ENCODE results near the gene TEKTIP1.
A peak's percentile ranks its signal among the peaks of the same experiment; 100 is the strongest.

The TEKTIP1 gene

DNA sequence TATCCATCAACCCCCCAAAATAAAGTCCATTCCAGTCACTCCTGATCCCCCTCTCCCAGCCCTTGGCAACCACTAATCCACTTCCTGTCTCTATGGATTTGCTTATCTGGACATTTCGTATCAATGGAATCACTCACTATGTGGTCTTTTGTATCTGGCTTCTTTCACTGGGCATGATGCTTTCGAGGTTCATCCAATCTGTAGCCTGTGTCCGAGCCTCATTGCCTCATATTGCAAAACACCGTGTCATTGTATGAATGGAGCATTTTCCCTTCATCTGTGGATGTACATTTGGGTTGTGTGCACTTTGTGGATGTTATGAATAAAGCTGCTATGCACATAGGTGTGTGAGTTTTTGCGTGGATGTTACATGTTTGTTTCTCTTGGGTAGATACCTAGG is 34.2 kb upstream of the TEKTIP1 start:
- TF ChIP-seq SIN3A (IDR thresholded peaks at IDR 0.05; ENCODE audit: borderline replicate concordance, insufficient read depth, low read length): no peak

DNA sequence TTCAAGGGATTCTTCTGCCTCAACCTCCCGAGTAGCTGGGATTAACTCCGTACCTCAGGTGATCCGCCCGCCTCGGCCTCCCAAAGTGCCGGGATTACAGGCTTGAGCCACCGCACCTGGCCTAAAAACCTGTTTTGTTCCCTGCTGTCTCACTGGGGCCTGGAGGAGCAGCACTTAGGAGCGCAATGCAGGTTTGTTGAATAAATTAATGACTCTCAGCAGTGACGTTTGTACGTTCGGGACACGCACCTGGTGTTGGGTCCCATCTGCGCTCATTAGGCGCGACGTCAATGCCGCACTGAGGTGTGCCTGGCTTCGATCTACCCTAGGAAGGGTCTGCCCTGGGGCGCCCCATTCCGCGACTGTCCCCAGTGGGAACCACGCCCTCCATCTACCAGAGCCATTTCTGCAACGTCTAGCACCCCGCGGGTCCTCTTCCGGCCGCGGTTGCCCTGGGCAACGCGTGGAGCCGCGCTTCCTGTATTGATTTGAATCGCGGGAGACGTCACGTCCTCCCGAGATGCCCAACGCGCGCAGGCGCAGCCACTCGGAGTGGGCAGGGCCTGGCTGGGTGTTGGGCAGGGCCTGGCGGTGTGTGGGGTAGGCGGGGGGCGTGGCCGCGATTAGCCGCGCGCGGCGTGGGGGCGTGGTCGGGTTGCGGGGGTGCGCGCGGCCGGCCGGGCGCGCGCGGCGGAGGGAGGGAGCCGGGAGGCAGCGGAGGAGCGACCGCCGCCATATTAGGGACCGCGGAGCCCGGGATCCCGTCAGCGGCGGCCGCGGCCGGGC is 33.2 kb upstream of the TEKTIP1 start, which contains the start of gene FZR1:
FZR1 (plus strand) TSS at position 714 of the 786 bp plus-strand sequence. CDS start 16,679 bp downstream, outside the sequence.
- TF ChIP-seq SIN3A (IDR thresholded peaks at IDR 0.05; ENCODE audit: borderline replicate concordance, insufficient read depth, low read length) (0 out of 2 replicates have a peak, but pooled peaks have one; percentile 12), POLR2AphosphoS5 (IDR thresholded peaks at IDR 0.05; ENCODE audit: low read depth, low read length) (no peak; the same call in 1 of the 2 replicates), TAF1 (IDR thresholded peaks at IDR 0.05; ENCODE audit: borderline replicate concordance, insufficient read depth, low read length) (0 out of 2 replicates have a peak, but pooled peaks have one; percentile 30), FOXP2 (optimal IDR thresholded peaks at IDR 0.05; ENCODE audit: borderline replicate concordance, extremely low read depth, extremely low read length, insufficient read depth) (peak; percentile 55), REST (IDR thresholded peaks at IDR 0.05; ENCODE audit: insufficient read depth in 1 of 2, low read depth in 2 of 2, low read length in 2 of 2) (no peak)

- TF ChIP-seq TAF1 (IDR thresholded peaks at IDR 0.05; ENCODE audit: borderline replicate concordance, insufficient read depth, low read length) (no peak), POLR2AphosphoS5 (IDR thresholded peaks at IDR 0.05; ENCODE audit: low read depth, low read length) (no peak), FOXP2 (optimal IDR thresholded peaks at IDR 0.05; ENCODE audit: borderline replicate concordance, extremely low read depth, extremely low read length, insufficient read depth) (no peak), SIN3A (IDR thresholded peaks at IDR 0.05; ENCODE audit: borderline replicate concordance, insufficient read depth, low read length) (no peak), REST (IDR thresholded peaks at IDR 0.05; ENCODE audit: insufficient read depth in 1 of 2, low read depth in 2 of 2, low read length in 2 of 2) (no peak)
Observed at GRCh38 chr19:3506384-3507340, 32.3 kb upstream of the TEKTIP1 start.

DNA sequence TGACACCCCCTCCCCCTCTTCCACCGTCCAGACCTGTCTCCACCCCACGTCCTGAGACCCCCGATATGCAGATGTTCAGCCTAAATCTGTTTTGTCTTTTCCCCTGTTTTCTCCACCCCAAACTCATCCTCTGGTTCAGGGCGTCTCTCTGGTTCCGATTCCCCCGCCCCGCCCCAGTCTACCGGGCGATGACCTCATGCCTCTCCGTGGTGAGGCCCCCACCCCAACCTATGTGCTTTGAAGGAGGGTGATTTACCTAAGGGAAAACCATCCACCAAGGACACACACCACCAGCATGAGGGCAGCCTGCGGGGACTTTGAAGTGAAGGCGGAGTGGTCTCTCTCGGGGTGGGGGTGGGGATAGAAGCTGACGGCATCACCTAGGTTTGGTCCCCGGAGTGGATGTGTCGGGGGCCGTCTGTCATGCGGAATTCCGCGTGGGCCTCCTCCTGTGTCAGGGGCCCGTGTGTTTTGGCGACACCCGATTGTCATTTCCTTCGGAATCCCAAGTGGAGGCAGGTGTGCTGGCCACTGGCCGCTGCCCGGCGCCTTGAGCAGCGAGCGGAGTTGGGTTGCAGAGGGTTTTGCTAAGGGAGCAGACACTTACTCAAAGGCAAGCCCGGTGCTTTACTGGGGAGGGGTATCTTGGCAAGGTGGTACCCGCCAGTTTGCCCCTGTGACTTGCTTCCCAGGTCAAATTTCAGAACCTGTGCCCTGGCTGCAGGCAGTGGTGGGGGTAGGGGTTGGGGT is 31.4 kb upstream of the TEKTIP1 start:
- TF ChIP-seq FOXP2 (optimal IDR thresholded peaks at IDR 0.05; ENCODE audit: borderline replicate concordance, extremely low read depth, extremely low read length, insufficient read depth) (no peak), POLR2AphosphoS5 (IDR thresholded peaks at IDR 0.05; ENCODE audit: low read depth, low read length) (no peak), TAF1 (IDR thresholded peaks at IDR 0.05; ENCODE audit: borderline replicate concordance, insufficient read depth, low read length) (no peak), SIN3A (IDR thresholded peaks at IDR 0.05; ENCODE audit: borderline replicate concordance, insufficient read depth, low read length) (no peak)

- TF ChIP-seq SIN3A (IDR thresholded peaks at IDR 0.05; ENCODE audit: borderline replicate concordance, insufficient read depth, low read length) (no peak), FOXP2 (optimal IDR thresholded peaks at IDR 0.05; ENCODE audit: borderline replicate concordance, extremely low read depth, extremely low read length, insufficient read depth) (no peak), TAF1 (IDR thresholded peaks at IDR 0.05; ENCODE audit: borderline replicate concordance, insufficient read depth, low read length) (no peak), REST (IDR thresholded peaks at IDR 0.05; ENCODE audit: insufficient read depth in 1 of 2, low read depth in 2 of 2, low read length in 2 of 2) (no peak), POLR2AphosphoS5 (IDR thresholded peaks at IDR 0.05; ENCODE audit: low read depth, low read length) (no peak)
Observed at GRCh38 chr19:3508771-3509535, 30.0 kb upstream of the TEKTIP1 start.

Data from PFSK-1 (cell line).